Endodermal cell (in vitro differentiated cells): ENCODE results near the gene TOM1L2. TPM values are rescaled to one million over a fixed set of nuclear protein-coding genes. Genes with fewer than 3 reads are reported as not detected.
A peak's percentile ranks its signal among the peaks of the same experiment; 100 is the strongest.

Experiments
- DNase-seq: peaks from one replicate; pipeline ENCODE4 v3.0.0-alpha.2; 2017
- H3K27ac ChIP-seq: 2 replicates; pipeline ENCODE4 v1.5.1; 2013; ENCODE audit warnings: mild to moderate bottlenecking, low read depth, low read length, moderate library complexity
- H3K27me3 ChIP-seq: 2 replicates; pipeline ENCODE4 v1.6.1; 2013; ENCODE audit warnings: mild to moderate bottlenecking, low read length, moderate library complexity; ENCODE audit not compliant: insufficient read depth, control insufficient read depth, poor library complexity, severe bottlenecking
- H3K36me3 ChIP-seq: 2 replicates; pipeline ENCODE4 v1.7.0; 2013; ENCODE audit warnings: mild to moderate bottlenecking, low read length, moderate library complexity; ENCODE audit not compliant: control insufficient read depth, insufficient read depth
- H3K4me1 ChIP-seq: one replicate; pipeline ENCODE4 v1.7.0; 2013; ENCODE audit warnings: low read length; ENCODE audit not compliant: control insufficient read depth, insufficient read depth
- H3K4me3 ChIP-seq: 2 replicates; pipeline ENCODE4 v1.5.1; 2013; ENCODE audit warnings: mild to moderate bottlenecking, low read length, moderate library complexity
- H3K9ac ChIP-seq: 2 replicates; pipeline ENCODE4 v1.6.1; 2013; ENCODE audit warnings: mild to moderate bottlenecking, low read length, moderate library complexity; ENCODE audit not compliant: poor library complexity, severe bottlenecking; ENCODE audit errors: extremely low read depth
- H3K9me3 ChIP-seq: 2 replicates; pipeline ENCODE4 v1.6.1; 2013; ENCODE audit warnings: mild to moderate bottlenecking, low read length, moderate library complexity; ENCODE audit not compliant: control insufficient read depth
- H3K27ac Mint-ChIP-seq: 2 replicates; pipeline ENCODE4 v1.8.0; 2020; ENCODE audit warnings: mixed read lengths
- H3K27me3 Mint-ChIP-seq: 2 replicates; pipeline ENCODE4 v1.8.0; 2021; ENCODE audit warnings: mild to moderate bottlenecking, mixed read lengths; ENCODE audit not compliant: insufficient read depth
- H3K36me3 Mint-ChIP-seq: 2 replicates; pipeline ENCODE4 v1.8.0; 2020; ENCODE audit warnings: low read depth, mixed read lengths
- H3K4me1 Mint-ChIP-seq: 2 replicates; pipeline ENCODE4 v1.8.0; 2020; ENCODE audit warnings: mixed read lengths
- H3K4me3 Mint-ChIP-seq: 2 replicates; pipeline ENCODE4 v1.8.0; 2020; ENCODE audit warnings: mild to moderate bottlenecking, moderate library complexity, mixed read lengths
- H3K9me3 Mint-ChIP-seq: 2 replicates; pipeline ENCODE4 v1.8.0; 2020; ENCODE audit warnings: mild to moderate bottlenecking, mixed read lengths
- WGBS, 2 experiments: methylation state at CpG; one replicate each; pipeline versions ENCODE4 v1.1.5 to v1.1.7; 2013; ENCODE audit warnings: missing lambda C conversion rate in 2 of 2, mixed read lengths in 1 of 2; ENCODE audit not compliant: insufficient coverage in 1 of 2, insufficient read length in 1 of 2; 5-methylcytosine and 5-hydroxymethylcytosine counted together
- total RNA-seq, 2 donors: library from RNA; stranded (reverse); fragmentation: NEBNext Ultra II Directional in 1 of 2; extraction: Animal tissue kit (Norgen Biotek cat#: 25700) in 1 of 2; gene quantifications; 2 replicates in 1 of 2; 3 replicates in 1 of 2; pipeline ENCODE4 v1.2.1, GENCODE V29; 2021
- TF ChIP-seq, protein P1 (sequence below): fragments of 200-600 bp; sonication (generic); conservative IDR thresholded peaks from 2 replicates; pipeline ENCODE4 v1.5.0; 2021; ENCODE audit warnings: antibody characterized with exemption, mild to moderate bottlenecking

TOM1L2 gene
- total RNA-seq, 2 donors from 2014 or later: 10.2 to 11.5 TPM

DNA sequence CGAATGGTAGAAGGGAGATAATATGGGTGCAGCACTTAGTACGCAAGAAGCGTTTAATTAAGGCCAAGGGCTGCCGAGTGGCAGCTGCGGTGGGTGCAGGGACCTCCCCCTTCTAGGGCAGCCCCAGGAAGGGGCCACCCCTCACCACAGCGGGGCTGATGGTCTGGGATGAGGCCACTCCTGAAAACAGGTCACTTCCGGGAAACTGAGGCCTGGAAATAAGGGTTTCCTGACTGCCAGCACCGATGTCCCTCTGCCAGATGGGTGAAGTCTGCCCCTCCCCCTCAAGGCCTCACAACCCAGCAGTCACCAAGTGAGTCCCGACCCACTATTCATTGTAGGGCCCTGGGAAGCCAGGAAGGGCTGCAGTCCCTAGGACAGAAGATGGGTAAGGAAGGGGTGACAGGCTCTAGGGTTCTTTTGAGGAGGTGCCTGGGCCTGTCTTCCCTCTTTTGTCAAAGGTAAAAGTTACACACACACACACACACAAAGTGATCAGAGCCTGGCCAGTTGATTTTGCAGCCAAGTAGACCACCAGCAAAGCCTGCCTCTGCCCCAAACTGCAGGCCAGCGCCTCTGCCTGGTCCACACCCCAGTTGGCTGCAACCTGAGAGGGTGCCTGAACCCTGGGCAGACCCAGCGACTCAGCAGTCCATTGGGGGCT lies 147.9 kb downstream of the TOM1L2 start:
- H3K36me3 Mint-ChIP-seq: peaks cover 6% of the 10 kb centered on the region
- H3K27me3 Mint-ChIP-seq: no peaks in the 10 kb centered on the region
- Histone ChIP-seq H3K27me3 (no peaks in the 10 kb centered on the region), H3K4me3 (peak overlapping the region; percentile 71), H3K27ac (peak overlapping the region; percentile 71), H3K36me3 (peaks cover 12% of the 10 kb centered on the region), H3K9me3 (no peaks in the 10 kb centered on the region), H3K4me1 (peaks cover 21% of the 10 kb centered on the region), H3K9ac (peak overlapping the region; percentile 34)
- H3K27ac Mint-ChIP-seq: peak overlapping the region; percentile 95
- TF ChIP-seq, protein P1, sequence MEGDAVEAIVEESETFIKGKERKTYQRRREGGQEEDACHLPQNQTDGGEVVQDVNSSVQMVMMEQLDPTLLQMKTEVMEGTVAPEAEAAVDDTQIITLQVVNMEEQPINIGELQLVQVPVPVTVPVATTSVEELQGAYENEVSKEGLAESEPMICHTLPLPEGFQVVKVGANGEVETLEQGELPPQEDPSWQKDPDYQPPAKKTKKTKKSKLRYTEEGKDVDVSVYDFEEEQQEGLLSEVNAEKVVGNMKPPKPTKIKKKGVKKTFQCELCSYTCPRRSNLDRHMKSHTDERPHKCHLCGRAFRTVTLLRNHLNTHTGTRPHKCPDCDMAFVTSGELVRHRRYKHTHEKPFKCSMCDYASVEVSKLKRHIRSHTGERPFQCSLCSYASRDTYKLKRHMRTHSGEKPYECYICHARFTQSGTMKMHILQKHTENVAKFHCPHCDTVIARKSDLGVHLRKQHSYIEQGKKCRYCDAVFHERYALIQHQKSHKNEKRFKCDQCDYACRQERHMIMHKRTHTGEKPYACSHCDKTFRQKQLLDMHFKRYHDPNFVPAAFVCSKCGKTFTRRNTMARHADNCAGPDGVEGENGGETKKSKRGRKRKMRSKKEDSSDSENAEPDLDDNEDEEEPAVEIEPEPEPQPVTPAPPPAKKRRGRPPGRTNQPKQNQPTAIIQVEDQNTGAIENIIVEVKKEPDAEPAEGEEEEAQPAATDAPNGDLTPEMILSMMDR: no peak
- peak; percentile 76 for DNase-seq
- peak overlapping the region; percentile 41 for H3K4me3 Mint-ChIP-seq
- H3K4me1 Mint-ChIP-seq: peaks cover 16% of the 10 kb centered on the region
- H3K9me3 Mint-ChIP-seq: no peaks in the 10 kb centered on the region
- 41 to 46% methylated on average over 7 to 11 of the region's 11 CpGs for WGBS, 2 experiments

DNA sequence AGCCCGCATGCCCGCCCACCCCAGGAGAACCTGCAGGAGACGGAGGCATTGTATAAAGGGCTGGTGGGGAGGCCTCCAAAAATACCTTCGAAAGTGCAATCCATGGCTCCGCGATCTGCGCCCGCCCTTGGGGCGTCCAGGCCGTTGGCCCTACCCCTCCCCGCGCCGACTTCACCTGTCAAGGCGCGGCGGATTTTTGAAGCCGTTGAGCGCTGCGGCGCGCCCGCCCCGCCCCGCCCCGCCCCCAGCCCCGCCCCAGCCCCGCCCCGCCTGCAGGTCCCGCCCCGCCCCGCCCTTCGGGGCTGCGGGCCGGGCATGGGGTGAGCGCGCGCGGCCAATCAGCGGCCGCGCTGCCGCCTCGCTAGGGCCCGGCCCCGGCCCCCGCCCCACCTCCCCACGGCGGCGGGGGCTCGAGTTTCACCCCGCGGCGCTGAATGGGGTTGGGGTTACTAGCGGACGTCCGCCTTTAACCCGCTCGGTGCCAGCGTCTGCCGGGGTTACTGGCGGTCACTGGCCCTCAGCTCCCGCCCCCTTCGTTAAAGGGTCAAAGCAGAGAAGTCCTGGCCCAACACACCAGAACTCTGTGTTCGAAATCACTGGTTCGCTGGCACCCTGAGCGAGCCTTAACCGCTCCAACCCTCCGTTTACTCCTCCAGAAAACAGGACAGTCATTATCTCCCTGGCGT lies 148.6 kb downstream of the TOM1L2 start:
- Mint-ChIP-seq H3K4me1 (peaks cover 16% of the 10 kb centered on the region), H3K27me3 (no peaks in the 10 kb centered on the region), H3K27ac (peak overlapping the region; percentile 95), H3K9me3 (no peaks in the 10 kb centered on the region), H3K36me3 (peaks cover 11% of the 10 kb centered on the region), H3K4me3 (peak overlapping the region; percentile 41)
- Histone ChIP-seq H3K4me1 (peaks cover 21% of the 10 kb centered on the region), H3K36me3 (peaks cover 19% of the 10 kb centered on the region), H3K27me3 (no peaks in the 10 kb centered on the region), H3K4me3 (peak overlapping the region; percentile 71), H3K27ac (peak overlapping the region; percentile 71), H3K9me3 (no peaks in the 10 kb centered on the region), H3K9ac (peak overlapping the region; percentile 34)
- 2 to 10% methylated on average over 4 to 69 of the region's 69 CpGs for WGBS, 2 experiments
- TF ChIP-seq, protein P1: no peak
- DNase-seq: peak; percentile 98

DNA sequence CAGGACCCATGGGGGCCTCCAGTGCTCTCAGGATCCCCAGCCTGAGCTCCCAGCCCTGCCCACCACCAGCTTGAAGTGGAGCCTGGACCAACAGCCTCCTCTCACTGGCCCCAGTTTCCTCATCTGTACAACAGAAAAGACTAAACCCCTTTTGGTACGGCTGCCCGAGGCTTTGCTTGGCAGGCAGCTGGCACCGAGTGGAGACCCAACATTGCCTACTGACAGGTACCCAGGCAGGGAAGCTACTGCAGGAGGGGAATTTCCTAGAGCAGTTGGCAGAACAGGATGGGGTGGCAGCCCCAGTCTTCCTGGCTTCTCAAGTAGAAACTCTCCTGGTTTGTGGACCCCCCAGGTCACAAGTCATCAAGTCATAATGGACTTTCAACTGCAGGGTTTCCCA lies 149.6 kb downstream of the TOM1L2 start:
- peaks cover 24% of the 10 kb centered on the region for H3K36me3 ChIP-seq
- no peak overlapping the region for H3K27ac Mint-ChIP-seq

More for the DNA sequence above, 149.6 kb downstream of the TOM1L2 start:
- H3K9me3 Mint-ChIP-seq: no peaks in the 10 kb centered on the region
- Histone ChIP-seq H3K27ac (no peak overlapping the region), H3K9ac (no peak overlapping the region), H3K27me3 (no peaks in the 10 kb centered on the region), H3K4me1 (peaks cover 21% of the 10 kb centered on the region), H3K9me3 (no peaks in the 10 kb centered on the region), H3K4me3 (no peak overlapping the region)
- no peaks in the 10 kb centered on the region for H3K27me3 Mint-ChIP-seq
- TF ChIP-seq, protein P1: no peak
- peaks cover 17% of the 10 kb centered on the region for H3K36me3 Mint-ChIP-seq
- DNase-seq: no peak
- 92 to 97% methylated on average over 2 to 3 of the region's 3 CpGs for WGBS, 2 experiments
- H3K4me3 Mint-ChIP-seq: no peak overlapping the region
- peaks cover 16% of the 10 kb centered on the region for H3K4me1 Mint-ChIP-seq
